Tibial artery (tissue), 4 donors: ENCODE data around the gene SRPK2.
"Not testable (repeated sequence)": the region's sequence is repeated elsewhere in the genome, so short reads cannot be mapped to it uniquely, and the experiment has no call there.

Experiments used
- DNase-seq, 2 donors: peaks; one replicate each; pipeline ENCODE4 v3.0.0-alpha.2; 2019
- H3K27ac ChIP-seq, 2 donors: fragments of 200-600 bp; sonication (generic) in 1 of 2; 1 replicate in 1 of 2; 2 replicates in 1 of 2; pipeline ENCODE4 v1.5.1; 2018 to 2019; ENCODE audit warnings: mild to moderate bottlenecking in 1 of 2
- H3K27me3 ChIP-seq, 2 donors: fragments of 200-600 bp; sonication (generic) in 1 of 2; one replicate each; pipeline versions ENCODE4 v1.5.1 to v1.6.0; 2016 to 2019
- H3K36me3 ChIP-seq, 3 donors: fragments of 200-600 bp; sonication (generic) in 2 of 3; one replicate each; pipeline ENCODE4 v1.5.1; 2016 to 2019; ENCODE audit warnings: mild to moderate bottlenecking in 2 of 3
- H3K4me1 ChIP-seq, 4 donors: fragments of 200-600 bp; sonication (generic) in 2 of 4; 1 replicate in 3 of 4; 2 replicates in 1 of 4; pipeline ENCODE4 v1.5.1; 2016 to 2019
- H3K4me3 ChIP-seq, 2 donors: fragments of 200-600 bp; sonication (generic) in 1 of 2; 1 replicate in 1 of 2; 2 replicates in 1 of 2; pipeline ENCODE4 v1.5.1; 2018 to 2019; ENCODE audit warnings: mild to moderate bottlenecking in 2 of 2
- H3K9me3 ChIP-seq, 3 donors: fragments of 200-600 bp; sonication (generic) in 1 of 3; one replicate each; pipeline ENCODE4 v1.5.1; 2016 to 2019
- intact Hi-C: fragments of 100-400 bp; cut with DNase I; formaldehyde crosslinking; loops from one replicate; pipeline ENCODE4 v1.15.0; 2023; ENCODE audit warnings: low total_unique reads
- TF ChIP-seq, protein P1 (sequence below), 2 experiments: fragments of 200-600 bp in 1 of 2; fragments of 450-650 bp in 1 of 2; IDR thresholded peaks; one replicate each; pipeline ENCODE4 v1.5.1; 2017 to 2019; ENCODE audit warnings: antibody characterized with exemption in 2 of 2, mild to moderate bottlenecking in 1 of 2, moderate library complexity in 1 of 2

The SRPK2 gene

GRCh38 chr7:105268056-105268455 lies 120.7 kb downstream of the SRPK2 start:
- H3K4me1 ChIP-seq: peaks cover 0 to 37% (median 14%) of the 10 kb centered on the region in 4 donors
- H3K27ac ChIP-seq: peak overlapping the region; percentile 67 to 85
- H3K27me3 ChIP-seq: no peaks in the 10 kb centered on the region
- H3K9me3 ChIP-seq: no peaks in the 10 kb centered on the region
- no peak for DNase-seq
- TF ChIP-seq, protein P1, sequence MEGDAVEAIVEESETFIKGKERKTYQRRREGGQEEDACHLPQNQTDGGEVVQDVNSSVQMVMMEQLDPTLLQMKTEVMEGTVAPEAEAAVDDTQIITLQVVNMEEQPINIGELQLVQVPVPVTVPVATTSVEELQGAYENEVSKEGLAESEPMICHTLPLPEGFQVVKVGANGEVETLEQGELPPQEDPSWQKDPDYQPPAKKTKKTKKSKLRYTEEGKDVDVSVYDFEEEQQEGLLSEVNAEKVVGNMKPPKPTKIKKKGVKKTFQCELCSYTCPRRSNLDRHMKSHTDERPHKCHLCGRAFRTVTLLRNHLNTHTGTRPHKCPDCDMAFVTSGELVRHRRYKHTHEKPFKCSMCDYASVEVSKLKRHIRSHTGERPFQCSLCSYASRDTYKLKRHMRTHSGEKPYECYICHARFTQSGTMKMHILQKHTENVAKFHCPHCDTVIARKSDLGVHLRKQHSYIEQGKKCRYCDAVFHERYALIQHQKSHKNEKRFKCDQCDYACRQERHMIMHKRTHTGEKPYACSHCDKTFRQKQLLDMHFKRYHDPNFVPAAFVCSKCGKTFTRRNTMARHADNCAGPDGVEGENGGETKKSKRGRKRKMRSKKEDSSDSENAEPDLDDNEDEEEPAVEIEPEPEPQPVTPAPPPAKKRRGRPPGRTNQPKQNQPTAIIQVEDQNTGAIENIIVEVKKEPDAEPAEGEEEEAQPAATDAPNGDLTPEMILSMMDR (IDR thresholded peaks at IDR 0.05): peak in 1 of 2 experiments; percentile 23
- H3K36me3 ChIP-seq: no peaks in the 10 kb centered on the region
- H3K4me3 ChIP-seq: peak overlapping the region; percentile 44 to 47
- intact Hi-C loops: no loop called here

DNA sequence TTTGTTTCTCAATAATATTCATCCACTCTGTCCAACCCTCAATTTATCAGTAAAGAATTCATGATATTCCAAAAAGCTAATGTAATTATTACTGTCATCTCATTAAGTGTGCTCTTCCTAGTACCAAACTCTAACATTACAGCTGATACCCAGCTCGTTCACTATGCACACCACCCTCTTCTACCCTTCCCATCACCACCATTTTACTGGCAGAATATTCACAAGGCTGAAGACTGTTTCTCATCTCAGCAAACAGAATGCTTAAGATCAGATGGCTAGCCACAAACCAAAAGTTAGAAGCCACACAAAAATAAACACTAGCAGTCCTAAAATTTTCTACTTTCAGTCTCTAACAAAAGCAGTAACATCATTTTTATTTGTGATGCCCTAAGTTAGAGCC lies 121.5 kb downstream of the SRPK2 start:
- Histone ChIP-seq H3K36me3 (no peaks in the 10 kb centered on the region), H3K4me3 (peak overlapping the region in 1 of 2 donors; percentile 4), H3K27me3 (no peaks in the 10 kb centered on the region), H3K4me1 (peaks cover 0 to 44% (median 14%) of the 10 kb centered on the region in 4 donors), H3K27ac (peak overlapping the region; percentile 67 to 85), H3K9me3 (no peaks in the 10 kb centered on the region)
- intact Hi-C loops: no loop called here
- DNase-seq: no peak
- TF ChIP-seq, protein P1 (IDR thresholded peaks at IDR 0.05): no peak

- no peaks in the 10 kb centered on the region for H3K36me3 ChIP-seq
- TF ChIP-seq, protein P1 (IDR thresholded peaks at IDR 0.05): no peak
- H3K9me3 ChIP-seq: no peaks in the 10 kb centered on the region
- no peak overlapping the region for H3K27ac ChIP-seq
- H3K4me3 ChIP-seq: no peak overlapping the region
- intact Hi-C loops: no loop called here
- DNase-seq: no peak
- no peaks in the 10 kb centered on the region for H3K27me3 ChIP-seq
- H3K4me1 ChIP-seq: peaks cover 0 to 49% (median 11%) of the 10 kb centered on the region in 4 donors
These were observed 124.0 kb downstream of the SRPK2 start for GRCh38 chr7:105264707-105265106.

GRCh38 chr7:105261689-105262088 lies 127.0 kb downstream of the SRPK2 start:
- intact Hi-C loops: no loop called here
- Histone ChIP-seq H3K27me3 (no peaks in the 10 kb centered on the region), H3K4me1 (peaks cover 0 to 33% (median 5%) of the 10 kb centered on the region in 4 donors), H3K9me3 (no peaks in the 10 kb centered on the region), H3K4me3 (no peak overlapping the region), H3K36me3 (no peaks in the 10 kb centered on the region), H3K27ac (no peak overlapping the region)
- TF ChIP-seq, protein P1 (IDR thresholded peaks at IDR 0.05): no peak
- DNase-seq: no peak

- peaks cover 0 to 23% (median 2%) of the 10 kb centered on the region in 4 donors for H3K4me1 ChIP-seq
- H3K27me3 ChIP-seq, H3K27ac ChIP-seq, H3K9me3 ChIP-seq, DNase-seq, H3K4me3 ChIP-seq, H3K36me3 ChIP-seq, intact Hi-C loops: not testable (repeated sequence)
These were observed 128.4 kb downstream of the SRPK2 start for GRCh38 chr7:105260201-105260871.

DNA sequence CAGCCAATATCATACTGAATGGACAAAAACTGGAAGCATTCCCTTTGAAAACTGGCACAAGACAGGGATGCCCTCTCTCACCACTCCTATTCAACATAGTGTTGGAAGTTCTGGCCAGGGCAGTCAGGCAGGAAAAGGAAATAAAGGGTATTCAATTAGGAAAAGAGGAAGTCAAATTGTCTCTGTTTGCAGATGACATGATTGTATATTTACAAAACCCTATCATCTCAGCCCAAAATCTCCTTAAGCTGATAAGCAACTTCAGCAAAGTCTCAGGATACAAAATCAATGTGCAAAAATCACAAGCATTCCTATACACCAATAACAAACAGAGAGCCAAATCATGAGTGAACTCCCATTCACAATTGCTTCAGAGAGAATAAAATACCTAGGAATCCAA lies 129.8 kb downstream of the SRPK2 start:
- DNase-seq, H3K9me3 ChIP-seq, intact Hi-C loops, H3K36me3 ChIP-seq, H3K27me3 ChIP-seq, H3K4me3 ChIP-seq, H3K27ac ChIP-seq: not testable (repeated sequence)
- H3K4me1 ChIP-seq: peaks cover 0 to 21% (median 2%) of the 10 kb centered on the region in 4 donors
